GM21529 (cell line): Measurements from ENCODE around the gene KLRK1.
"Not testable (repeated sequence)": the region's sequence is repeated elsewhere in the genome, so short reads cannot be mapped to it uniquely, and the experiment has no call there.

Source experiments
- ATAC-seq: cut with Tn5 transposase; IDR thresholded peaks from one replicate; pipeline ENCODE4 v1.9.1; 2021; ENCODE audit not compliant: unreplicated experiment

KLRK1 gene

DNA sequence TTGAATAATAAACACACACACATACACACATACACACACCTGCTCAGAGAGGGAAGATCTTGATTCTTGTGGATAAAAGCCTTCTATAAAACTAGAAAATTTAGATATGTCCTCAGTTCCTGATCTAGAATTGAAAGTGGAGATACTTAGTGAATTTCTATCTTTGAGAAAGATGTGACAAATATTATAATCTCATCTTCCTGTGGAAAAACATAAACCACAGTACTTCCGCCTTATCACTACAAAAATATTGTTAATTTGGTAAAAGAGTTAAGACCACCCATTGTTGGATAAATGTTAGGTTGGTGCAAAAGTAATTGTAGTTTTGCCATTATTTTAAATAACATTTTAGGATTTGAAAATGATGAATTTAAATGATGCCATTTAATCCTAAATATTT lies at the start of gene KLRK1:
Gene KLRK1 (minus strand): TSS at position 138 of the 400 bp plus-strand sequence. CDS start 1,231 bp downstream, outside the sequence.
- no peak for ATAC-seq

DNA sequence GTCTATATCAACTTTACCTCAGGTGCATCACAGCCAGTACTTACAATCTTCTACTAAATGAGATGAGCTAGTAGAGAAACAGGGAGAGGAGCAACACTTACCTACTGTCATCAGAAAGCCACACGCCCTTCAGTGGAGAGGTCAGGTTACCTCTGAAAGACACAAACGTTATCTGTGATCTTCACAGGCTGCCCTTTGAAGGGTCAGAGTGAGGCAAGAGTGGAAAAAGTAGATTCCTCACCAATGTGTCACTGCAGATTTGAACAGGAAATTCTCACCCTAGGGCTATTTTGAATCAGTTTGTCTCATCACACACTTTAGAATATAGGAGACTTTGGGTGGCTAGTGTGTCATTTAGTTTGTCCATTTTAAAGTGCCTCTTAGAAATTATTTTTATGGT lies 47.8 kb upstream of the KLRK1 start:
- not testable (repeated sequence) for ATAC-seq

DNA sequence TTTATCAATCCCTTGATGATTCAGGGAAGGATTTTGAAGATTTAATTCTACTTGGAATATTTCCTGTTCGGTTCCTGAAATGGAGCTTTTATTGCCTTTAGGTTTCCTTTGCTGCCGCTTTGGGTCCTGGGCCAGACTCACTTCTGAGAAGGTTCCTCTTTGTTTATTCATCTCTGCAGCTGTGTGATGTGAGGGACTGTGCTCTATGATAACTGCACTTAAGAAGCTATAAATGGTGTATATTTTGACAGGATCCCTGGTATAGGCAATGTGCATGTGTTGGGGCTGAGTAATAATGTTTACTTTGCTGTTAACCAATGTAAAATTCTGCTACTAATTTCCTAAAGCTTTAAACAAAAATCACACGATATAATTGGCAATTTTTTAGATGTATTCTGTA lies 46.0 kb upstream of the KLRK1 start, which contains the start of gene KLRC2:
Gene KLRC2 (minus strand): TSS at position 195 of the 400 bp plus-strand sequence. CDS start 24 bp downstream, at position 171.
- not testable (repeated sequence) for ATAC-seq

DNA sequence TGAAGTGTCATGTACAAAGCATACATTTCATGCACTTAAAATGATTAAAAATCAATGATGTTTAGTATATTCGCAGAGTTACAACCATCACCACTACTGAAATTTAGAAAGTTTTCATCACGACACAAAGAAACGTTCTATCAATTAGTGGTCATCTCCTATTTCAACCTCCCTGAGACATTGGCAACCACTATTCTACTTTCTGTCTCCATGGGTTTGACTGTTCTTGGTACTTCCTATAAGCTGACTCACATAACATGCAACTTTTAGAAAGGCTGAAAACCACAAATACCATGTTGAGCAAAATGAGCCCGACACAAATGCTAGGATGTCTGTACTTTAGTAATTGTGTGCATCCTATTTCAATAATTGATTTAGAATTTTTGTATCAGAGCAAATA lies 40.8 kb upstream of the KLRK1 start:
- not testable (repeated sequence) for ATAC-seq

DNA sequence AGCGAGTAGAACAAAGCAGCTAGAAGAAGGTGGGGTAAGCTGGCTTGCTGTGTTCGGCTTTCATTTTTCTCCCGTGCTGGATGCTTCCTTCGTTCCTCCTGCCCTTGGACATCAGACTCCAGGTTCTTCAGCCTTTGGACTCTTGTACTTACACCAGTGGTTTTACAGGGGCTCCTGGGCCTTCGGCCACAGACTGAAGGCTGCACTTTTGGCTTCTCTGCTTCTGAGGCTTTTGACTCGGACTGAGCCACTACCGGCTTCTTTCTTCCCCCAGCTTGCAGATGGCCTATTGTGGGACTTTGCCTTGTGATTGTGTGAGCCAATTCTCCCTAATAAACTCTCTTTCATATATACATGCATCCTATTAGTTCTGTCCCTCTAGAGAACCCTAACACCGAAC lies 36.1 kb upstream of the KLRK1 start:
- ATAC-seq, result not testable (repeated sequence)

DNA sequence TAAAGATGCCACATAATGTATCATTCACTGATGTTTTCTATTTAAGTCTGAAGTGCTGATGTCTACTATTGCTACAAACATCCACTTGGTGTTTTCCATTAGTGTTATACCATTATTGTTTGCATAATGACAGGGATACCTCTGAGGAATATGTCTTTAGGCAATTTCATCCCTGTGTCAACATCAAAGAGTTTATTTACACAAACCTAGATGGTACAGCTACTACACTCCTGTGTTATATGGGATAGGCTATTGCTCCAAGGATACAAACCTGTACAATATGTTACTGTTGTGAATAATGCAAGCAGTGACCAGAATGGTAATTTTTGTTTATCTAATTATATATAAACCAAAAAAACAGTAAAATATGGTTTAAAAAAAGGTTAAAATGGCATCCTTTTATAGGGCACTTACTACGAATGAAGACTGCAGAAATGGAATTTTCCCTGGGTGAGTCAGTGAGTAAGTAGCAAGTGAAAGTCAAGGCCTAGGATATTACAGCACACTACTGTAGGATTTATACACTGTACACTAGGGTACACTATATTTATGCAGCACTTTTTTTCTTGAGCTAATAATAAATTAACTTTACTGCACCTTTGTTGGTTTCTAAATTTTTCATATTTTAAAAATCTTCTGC lies 34.5 kb upstream of the KLRK1 start:
- not testable (repeated sequence) for ATAC-seq

DNA sequence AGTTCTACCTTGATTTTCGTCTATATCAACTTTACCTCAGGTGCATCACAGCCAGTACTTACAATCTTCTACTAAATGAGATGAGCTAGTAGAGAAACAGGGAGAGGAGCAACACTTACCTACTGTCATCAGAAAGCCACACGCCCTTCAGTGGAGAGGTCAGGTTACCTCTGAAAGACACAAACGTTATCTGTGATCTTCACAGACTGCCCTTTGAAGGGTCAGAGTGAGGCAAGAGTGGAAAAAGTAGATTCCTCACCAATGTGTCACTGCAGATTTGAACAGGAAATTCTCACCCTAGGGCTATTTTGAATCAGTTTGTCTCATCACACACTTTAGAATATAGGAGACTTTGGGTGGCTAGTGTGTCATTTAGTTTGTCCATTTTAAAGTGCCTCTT lies 32.3 kb upstream of the KLRK1 start:
- ATAC-seq, result not testable (repeated sequence)

DNA sequence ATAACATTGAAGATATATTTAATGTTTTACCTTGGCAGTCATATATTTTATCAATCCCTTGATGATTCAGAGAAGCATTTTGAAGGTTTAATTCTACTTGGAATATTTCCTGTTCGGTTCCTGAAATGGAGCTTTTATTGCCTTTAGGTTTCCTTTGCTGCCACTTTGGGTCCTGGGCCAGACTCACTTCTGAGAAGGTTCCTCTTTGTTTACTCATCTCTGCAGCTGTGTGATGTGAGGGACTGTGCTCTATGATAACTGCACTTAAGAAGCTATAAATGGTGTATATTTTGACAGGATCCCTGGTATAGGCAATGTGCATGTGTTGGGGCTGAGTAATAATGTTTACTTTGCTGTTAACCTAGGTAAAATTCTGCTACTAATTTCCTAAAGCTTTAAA lies 30.5 kb upstream of the KLRK1 start, which contains the start of gene KLRC3:
Gene KLRC3 (minus strand): TSS at position 262 of the 400 bp plus-strand sequence. CDS start 45 bp downstream, at position 217.
- not testable (repeated sequence) for ATAC-seq

DNA sequence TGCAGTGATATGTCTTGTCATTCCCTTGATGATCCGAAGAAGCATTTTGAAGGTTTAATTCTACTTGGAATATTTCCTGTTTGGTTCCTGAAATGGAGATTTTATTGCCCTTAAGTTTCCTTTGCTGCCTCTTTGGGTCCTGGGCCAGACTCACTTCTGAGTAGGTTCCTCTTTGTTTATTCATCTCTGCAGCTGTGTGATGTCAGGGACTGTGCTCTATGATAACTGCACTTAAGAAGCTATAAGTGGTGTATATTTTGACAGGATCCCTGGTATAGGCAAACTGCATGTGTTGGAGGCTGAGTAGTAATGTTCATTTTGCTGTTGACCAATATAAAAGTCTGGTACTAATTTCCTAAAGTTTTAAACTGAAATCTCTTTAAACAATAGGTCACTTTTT lies 19.6 kb upstream of the KLRK1 start, which contains the start of gene KLRC4:
Gene KLRC4 (minus strand): TSS at position 366 of the 400 bp plus-strand sequence. CDS start 182 bp downstream, at position 184.
- no peak for ATAC-seq

DNA sequence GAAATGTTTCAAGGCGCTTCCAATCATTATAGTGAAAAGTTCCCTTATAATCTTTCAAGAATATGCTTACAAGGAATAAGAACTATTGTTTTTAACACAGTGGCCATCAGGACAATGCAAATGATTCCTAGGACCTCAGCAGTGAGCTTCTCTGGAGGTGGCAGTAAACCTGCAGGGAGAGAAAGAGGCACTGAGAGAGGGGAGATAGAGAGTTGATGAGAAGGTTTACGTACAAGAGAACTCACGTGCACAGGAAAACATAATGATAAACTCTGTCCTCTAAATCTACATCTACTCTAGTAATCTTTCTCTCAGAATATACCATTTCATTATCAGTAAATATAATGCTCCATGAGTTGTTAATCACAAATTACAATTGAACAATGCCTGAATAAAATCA lies 19.0 kb upstream of the KLRK1 start:
- no peak for ATAC-seq

DNA sequence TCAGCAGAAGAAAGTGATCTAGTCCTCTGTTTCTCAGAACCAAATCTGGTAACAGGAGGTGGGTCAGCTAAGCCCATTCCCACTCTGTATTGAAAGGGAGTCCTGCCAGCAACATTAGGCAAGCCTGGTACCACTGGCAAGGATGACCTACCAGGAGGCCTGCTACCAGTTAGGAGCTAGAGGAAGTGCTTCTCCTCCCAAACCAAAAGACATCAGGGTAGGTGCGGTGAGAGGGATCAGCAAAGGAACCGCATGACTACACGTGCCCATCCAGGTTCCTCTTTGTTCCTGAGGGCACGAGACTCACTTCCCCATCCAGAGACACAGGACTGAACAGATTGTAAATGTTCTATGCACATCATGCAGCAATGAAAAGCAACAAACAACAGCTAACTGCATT lies 16.9 kb upstream of the KLRK1 start:
- ATAC-seq, result no peak

DNA sequence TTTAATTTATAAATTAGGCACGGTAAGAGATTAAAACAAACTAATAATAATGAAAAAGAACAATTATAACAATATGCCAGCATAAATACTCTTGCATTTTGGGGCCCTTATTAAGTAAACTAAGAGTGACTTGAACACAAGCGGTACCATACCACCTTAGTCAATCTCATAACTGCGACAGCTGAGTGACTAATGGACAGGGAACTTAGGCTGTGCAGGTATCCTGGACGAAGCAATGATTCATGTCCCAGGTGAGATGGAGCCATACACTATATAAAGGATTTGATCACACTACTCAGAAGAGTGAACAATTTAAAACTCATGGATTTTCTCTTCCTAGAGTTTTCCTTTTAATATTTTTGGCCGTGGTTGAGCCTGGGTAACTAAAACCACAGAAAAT lies 15.5 kb upstream of the KLRK1 start:
- ATAC-seq, result no peak

DNA sequence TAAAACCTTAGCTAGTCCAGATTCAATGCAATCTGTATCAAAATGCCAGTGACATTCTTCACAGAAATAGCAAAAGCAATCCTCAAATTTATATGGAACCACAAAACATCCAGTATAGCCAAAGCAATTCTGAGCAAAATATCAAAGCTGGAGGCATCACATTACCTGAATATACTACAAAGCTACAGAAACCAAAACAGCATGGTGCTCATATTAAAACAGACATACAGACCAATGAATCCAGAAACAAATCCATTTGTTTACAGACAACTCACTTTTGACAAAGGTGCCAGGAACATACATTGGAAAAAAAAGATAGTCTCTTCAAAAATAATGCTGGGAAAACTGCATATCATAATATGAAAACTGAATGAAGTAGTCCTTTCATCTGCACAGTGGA lies 15.0 kb upstream of the KLRK1 start:
- no peak for ATAC-seq

DNA sequence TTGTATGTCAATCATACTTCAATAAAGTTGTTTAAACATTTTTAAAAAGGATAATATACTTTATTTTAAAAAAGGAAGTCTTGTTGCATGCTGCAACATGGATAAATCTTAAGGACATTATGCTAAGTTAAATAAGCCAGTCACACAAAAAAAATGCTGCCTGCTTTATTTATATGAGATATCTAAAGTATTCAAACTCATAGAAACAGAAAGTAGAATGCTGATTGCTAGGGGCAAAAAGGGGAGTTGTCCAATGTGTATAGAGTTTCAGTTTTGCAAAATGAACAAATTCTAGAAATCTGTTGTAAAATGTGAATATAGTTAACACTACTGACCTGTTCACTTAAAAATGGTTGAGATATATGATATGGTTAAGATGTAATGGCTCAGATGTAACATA lies 11.0 kb upstream of the KLRK1 start:
- no peak for ATAC-seq

DNA sequence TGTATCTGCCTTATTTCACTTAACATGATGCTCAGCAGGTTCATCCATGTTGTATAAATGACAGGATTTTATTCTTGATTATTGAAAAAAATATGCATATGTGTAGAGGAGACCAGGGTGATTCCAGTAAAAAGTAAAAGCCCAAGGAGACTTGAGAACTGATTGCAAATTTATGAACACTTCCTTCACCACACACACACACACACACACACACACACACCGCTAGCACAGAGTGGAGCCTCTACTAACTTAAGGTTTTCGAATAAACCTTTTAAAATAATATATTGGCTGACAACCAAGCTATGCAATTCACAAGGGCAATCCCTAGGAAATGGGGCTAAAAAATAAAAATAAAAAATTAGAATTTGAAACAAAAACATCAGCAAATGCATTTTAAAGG lies 8.3 kb upstream of the KLRK1 start:
- ATAC-seq, result no peak

DNA sequence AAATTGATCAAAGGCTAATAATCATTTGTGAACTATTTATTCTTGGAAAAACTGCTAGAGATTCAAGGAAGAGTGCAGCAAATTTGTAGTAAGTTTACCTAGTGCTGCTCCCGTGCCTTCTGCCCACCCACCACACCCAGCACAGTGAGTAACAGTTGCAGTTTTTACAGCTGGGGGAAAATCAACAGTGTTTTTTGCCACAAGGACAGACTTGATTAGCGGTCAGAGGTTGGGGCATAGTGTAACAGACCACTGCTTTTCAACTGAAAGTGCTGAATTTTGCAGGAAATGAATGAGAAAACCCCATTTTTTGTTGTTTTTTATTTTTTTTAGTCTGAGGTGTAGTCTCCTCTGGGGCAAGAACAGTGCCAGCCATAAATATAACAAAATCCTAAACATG lies 7.5 kb upstream of the KLRK1 start:
- no peak for ATAC-seq

DNA sequence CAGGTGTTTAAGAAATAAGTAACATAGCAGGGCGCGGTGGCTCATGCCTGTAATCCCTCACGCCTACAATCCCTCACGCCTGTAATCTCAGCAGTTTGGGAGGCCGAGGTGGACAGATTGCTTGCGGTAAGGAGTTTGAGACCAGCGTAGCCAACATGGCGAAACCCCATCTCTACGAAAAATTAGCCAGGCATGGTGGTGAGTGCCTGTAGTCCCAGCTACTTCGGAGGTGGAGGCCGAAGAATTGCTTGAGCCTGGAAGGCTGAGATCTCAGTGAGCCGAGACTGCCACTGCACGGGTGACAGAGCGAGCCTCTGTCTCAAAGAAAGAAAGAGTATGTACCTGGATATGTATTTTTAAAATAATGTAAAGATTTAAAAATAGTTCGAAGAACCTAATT lies 6.3 kb upstream of the KLRK1 start:
- not testable (repeated sequence) for ATAC-seq

DNA sequence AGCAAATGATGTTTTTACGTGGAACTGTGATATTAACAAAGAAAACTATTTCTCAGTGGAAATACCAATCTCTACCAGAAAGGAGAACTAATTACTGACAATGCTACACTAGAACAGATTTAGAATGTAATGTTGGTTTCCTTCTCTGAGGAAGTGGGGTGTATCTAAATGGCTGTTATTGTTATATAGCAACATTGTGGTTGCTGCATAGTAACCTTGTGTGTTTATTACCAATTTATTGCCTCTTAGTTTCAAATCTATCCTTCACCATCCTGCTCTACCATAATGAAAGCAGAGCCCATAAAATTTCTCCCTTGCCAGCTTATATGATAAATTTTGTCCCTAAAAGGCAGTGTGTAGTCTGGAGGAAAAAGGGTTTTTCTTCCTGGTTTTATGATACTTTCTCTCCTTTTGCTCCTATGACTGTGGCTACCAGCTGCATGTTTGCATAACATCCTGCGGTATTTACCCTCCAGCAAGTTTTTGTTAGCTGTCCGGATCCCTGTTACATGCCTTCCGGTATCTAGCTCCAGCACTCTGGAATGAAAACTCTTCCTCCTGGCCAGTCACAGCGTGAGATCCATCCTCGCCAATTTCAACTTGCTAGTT lies 5.7 kb upstream of the KLRK1 start:
- peak; percentile 90 for ATAC-seq

DNA sequence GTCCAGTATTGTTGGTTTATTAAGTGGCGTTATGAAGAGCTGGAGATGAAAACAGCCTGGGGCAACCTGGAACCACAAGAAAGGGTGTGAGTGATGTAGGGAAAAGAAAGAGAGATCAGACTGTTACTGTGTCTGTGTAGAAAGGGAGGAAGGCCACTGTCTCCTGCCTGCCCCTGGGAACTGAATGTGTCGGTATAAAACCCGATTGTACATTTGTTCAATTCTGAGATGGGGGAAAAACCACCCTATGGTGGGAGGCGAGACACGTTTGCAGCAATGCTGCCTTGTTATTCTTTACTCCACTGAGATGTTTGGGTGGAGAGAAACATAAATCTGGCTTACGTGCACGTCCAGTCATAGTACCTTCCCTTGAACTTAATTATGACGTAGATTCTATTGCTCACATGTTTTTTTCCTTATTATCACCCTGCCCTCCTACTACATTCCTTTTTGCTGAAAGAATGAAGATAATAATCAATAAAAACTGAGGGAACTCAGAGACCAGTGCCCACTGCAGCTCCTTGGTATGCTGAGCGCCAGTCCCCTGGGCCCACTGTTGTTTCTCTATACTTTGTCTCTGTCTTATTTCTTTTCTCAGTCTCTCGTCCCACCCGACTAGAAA lies 4.8 kb upstream of the KLRK1 start:
- ATAC-seq, result not testable (repeated sequence)

DNA sequence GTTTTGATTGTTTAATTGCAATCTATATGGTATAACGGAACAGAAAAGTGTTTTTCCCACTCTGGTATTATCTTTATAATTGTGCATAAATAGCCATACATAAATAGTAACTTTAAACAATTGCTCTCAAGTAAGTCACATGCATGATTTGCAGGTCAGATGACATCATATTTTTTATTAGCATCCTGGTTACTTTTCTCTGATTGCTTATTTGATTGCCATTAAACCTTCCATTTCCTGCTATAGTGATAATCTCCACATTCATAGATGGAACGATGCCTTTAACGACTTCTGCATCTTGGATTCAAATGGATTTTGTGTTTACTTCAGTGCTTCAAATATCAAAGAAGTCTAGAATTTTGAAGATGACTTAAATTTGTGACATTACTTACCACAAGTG lies 3.5 kb upstream of the KLRK1 start:
- no peak for ATAC-seq

DNA sequence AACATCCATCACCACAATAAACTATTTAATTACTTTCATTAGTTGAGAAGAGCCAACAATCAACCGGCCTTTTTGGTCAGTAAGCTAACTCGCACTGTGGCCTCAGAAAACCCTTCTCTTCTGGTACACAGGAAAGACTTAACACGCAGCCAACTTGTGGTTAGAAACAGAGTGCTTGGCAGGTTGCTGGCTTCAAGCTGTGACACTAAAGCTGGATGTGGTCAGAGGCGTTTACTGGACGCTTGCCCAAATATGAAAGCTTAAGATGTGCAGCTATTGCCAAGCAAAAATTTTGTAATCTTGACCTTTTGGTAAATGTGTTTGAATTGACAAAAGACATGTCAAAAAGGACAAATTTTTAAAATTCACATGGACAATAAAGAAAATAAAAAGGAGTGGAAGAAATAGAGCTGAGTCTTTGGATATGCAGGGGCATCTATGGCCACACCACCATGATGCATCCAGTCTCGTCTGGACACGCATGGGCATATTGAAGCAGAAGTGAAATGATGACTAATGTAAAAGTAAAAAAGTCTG lies 2.6 kb upstream of the KLRK1 start:
- ATAC-seq, result no peak

DNA sequence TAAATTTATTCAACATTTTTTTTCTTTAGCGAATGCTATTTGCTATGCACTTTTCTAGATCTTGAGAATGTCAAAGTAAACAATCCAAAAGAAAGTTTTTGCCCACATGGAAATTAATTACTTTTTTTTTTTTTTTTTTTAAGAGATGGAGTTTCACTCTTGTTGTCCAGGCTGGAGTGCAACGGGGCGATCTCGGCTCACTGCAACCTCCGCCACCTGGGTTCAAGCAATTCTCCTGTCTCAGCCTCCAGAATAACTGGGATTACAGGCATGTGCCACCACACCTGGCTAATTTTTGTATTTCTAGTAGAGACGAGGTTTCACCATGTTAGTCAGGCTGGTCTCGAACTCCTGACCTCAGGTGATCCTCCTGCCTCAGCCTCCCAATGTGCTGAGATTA lies 1.1 kb upstream of the KLRK1 start:
- ATAC-seq, result not testable (repeated sequence)
